ENCODE data around the gene CLDN2. TPM values are rescaled to one million over a fixed set of nuclear protein-coding genes. Genes with fewer than 3 reads are reported as not detected.

Gene CLDN2
- total and polyA plus RNA-seq, 12 donors, result 0.06 to 10.0 (median 1.7) TPM

DNA sequence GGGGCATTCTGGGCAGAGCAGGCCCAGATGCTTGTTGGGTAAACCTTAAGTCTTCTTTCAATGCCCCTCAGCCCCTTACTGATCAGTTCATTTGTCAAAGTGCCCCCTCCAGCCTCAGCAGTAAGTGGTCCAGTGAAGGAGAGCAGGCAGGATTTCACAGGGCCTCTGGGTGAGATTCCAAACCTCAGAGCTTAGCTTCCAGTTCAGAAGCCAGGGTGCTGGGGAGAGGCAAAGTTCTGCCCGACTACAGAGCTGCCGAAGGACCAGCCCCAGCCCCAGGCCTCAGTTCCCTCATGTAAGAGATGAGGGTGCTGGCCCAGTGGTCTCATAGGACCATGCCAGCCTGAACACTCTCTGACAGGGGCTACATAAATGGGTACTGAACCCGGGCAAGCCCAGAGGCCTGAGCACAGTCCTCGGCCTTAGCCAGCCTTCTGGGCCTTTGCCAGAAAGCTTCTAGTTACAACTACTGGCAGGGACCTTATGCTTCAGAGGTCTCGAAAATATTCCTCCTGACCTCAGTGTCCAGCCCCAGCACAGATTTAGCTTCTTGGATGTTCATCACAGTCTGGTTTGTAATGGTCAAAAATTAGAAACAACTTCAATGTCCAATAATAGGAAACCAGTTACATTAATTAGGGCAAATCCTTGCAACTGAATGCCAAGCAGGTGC lies 16.2 kb upstream of the CLDN2 start:
- TF ChIP-seq, protein P1, sequence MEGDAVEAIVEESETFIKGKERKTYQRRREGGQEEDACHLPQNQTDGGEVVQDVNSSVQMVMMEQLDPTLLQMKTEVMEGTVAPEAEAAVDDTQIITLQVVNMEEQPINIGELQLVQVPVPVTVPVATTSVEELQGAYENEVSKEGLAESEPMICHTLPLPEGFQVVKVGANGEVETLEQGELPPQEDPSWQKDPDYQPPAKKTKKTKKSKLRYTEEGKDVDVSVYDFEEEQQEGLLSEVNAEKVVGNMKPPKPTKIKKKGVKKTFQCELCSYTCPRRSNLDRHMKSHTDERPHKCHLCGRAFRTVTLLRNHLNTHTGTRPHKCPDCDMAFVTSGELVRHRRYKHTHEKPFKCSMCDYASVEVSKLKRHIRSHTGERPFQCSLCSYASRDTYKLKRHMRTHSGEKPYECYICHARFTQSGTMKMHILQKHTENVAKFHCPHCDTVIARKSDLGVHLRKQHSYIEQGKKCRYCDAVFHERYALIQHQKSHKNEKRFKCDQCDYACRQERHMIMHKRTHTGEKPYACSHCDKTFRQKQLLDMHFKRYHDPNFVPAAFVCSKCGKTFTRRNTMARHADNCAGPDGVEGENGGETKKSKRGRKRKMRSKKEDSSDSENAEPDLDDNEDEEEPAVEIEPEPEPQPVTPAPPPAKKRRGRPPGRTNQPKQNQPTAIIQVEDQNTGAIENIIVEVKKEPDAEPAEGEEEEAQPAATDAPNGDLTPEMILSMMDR (IDR thresholded peaks at IDR 0.05), result no peak
- TF ChIP-seq POLR2A (IDR thresholded peaks at IDR 0.05), result no peak
- WGBS, 4 donors, result 58 to 73% (median 67%) methylated on average over 1 to 5 of the region's 5 CpGs
- Histone ChIP-seq H3K27me3 (peaks cover under 1% of the 10 kb centered on the region), H3K36me3 (replicated peaks in 1 of 2) (no peaks in the 10 kb centered on the region), H3K9me3 (replicated peaks in 1 of 3) (no peaks in the 10 kb centered on the region), H3K4me3 (no peak overlapping the region), H3K27ac (no peak overlapping the region), H3K4me1 (replicated peaks in 1 of 2) (peaks cover 0 to 1% of the 10 kb centered on the region in 2 donors)
- intact Hi-C loops (cut with DNase I), result no loop called here
- peak in 1 of 7 donors; percentile 20 for DNase-seq

DNA sequence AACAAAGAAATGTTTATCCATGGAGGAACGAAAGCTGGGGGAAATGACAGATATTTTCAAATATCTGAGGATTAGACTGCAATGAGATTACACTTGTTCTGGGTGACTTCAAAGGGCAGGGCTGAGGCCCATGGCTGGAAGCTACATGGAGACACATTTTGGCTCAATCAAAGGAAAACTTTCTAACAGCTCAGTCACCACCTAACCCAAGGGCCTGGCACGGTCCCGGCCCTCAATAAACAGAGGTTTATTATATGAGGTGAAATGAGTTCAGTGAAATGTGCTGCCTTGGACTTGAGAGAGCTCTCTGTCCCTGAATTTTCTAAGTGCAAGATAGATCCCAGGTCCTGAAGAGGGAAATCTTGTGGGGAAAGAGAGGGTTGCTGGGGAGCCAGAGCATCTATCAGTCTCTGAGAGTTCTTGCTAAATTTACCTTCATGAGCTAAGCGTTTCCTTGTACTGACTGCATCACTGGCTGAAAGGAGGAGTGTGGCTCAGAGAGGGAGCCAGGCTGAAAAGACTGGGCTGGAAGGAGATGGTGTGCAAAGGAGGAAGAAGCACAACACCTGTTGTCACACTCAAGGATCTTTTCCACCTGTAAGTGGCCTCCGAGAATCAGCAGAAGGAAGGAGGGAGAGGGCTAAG lies 15.0 kb upstream of the CLDN2 start:
- DNase-seq, result no peak
- H3K4me3 ChIP-seq, result no peak overlapping the region
- no peaks in the 10 kb centered on the region for H3K36me3 ChIP-seq (replicated peaks in 1 of 2)
- TF ChIP-seq, protein P1 (IDR thresholded peaks at IDR 0.05), result no peak
- no peak for TF ChIP-seq POLR2A (IDR thresholded peaks at IDR 0.05)
- H3K9me3 ChIP-seq (replicated peaks in 1 of 3), result no peaks in the 10 kb centered on the region
- H3K4me1 ChIP-seq (replicated peaks in 1 of 2), result no peaks in the 10 kb centered on the region
- intact Hi-C loops (cut with DNase I), result no loop called here
- 66 to 84% (median 81%) methylated on average over 5 of the region's 5 CpGs for WGBS, 4 donors
- no peak overlapping the region for H3K27ac ChIP-seq
- peaks cover 9% of the 10 kb centered on the region for H3K27me3 ChIP-seq

DNA sequence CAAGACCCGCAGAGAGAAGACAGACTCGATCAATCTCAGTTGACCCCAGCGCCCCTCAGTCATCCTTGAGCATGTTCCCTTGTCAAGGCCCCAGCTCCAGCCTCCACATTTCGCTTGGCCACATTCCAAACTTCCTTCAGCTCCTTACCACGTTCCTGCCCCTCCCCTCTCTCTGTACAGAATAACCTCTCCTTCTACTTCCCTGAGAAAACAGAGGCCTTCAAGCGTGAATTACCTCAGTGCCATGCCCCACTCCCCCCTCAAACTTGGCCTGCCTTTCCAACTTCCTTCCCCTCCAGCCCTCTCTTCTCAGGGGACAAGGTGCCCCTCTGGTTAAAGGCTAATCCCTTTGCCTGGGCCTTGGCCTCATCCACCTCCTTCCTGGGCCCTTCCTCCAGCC lies 13.8 kb upstream of the CLDN2 start:
- Histone ChIP-seq H3K4me3 (no peak overlapping the region), H3K36me3 (replicated peaks in 1 of 2) (no peaks in the 10 kb centered on the region), H3K9me3 (replicated peaks in 1 of 3) (no peaks in the 10 kb centered on the region), H3K4me1 (replicated peaks in 1 of 2) (no peaks in the 10 kb centered on the region), H3K27me3 (peaks cover 9% of the 10 kb centered on the region), H3K27ac (no peak overlapping the region)
- intact Hi-C loops (cut with DNase I), result no loop called here
- DNase-seq, result no peak
- TF ChIP-seq POLR2A (IDR thresholded peaks at IDR 0.05), result no peak
- TF ChIP-seq, protein P1 (IDR thresholded peaks at IDR 0.05), result no peak
- WGBS, 4 donors, result 30 to 55% (median 42%) methylated on average over 6 of the region's 6 CpGs

DNA sequence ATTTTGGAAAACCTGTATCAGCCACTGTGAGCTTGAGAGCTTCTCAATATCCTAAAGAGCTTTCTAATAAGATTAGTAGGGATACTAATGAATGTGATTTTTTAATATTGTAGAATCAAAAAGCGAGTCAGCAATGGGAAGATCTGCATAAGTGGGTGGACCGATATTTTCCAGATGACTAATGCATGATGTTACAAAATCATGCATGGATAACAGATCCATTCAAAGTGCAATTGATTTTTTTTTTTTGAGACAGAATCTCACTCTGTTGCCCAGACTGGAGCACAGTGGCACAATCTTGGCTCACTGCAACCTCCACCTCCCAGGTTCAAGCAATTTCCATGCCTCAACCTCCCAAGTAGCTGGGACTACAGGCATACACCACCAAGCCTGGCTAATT lies 7.3 kb upstream of the CLDN2 start:
- Histone ChIP-seq H3K27me3 (peaks cover 15% of the 10 kb centered on the region), H3K27ac (no peak overlapping the region), H3K4me3 (no peak overlapping the region), H3K4me1 (replicated peaks in 1 of 2) (no peaks in the 10 kb centered on the region), H3K9me3 (replicated peaks in 1 of 3) (no peaks in the 10 kb centered on the region), H3K36me3 (replicated peaks in 1 of 2) (no peaks in the 10 kb centered on the region)
- TF ChIP-seq POLR2A (IDR thresholded peaks at IDR 0.05), result no peak
- TF ChIP-seq, protein P1 (IDR thresholded peaks at IDR 0.05), result no peak
- DNase-seq, result no peak
- intact Hi-C loops (cut with DNase I), result no loop called here
- 44 to 54% (median 49%) methylated on average over 2 of the region's 2 CpGs for WGBS, 4 donors

All from adrenal gland (tissue), 12 donors.